Stimulated activated CD4-positive, alpha-beta T cell treated with anti-CD3 and anti-CD28 coated beads, Interleukin-1b, Interleukin-23, amount 100 ng/mL, for 48 hours (primary cell): ENCODE measurements around the gene UBE2E2.

Experiments used
- DNase-seq: peaks from one replicate; pipeline ENCODE4 v3.0.0-alpha.2; 2020

Gene UBE2E2

DNA sequence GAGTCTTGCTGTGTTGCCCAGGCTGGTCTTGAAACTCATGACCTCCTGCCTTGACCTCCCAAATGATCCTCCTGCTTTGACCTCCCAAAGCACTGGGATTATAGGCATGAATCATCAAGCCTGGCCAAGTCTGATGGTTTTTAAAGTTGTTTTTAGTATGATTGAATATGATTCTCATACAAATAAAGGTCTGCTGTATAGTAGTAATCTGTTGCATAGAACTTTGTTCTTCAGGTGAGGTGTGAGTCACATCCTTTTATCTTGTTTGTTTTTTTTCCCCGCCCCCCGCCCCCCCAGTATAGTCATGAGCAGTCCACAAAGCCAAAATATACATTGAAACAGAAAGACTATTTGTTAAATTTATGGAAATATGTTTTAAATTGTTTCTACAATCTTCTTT is 39.0 kb downstream of the UBE2E2 start:
- DNase-seq = no peak

DNA sequence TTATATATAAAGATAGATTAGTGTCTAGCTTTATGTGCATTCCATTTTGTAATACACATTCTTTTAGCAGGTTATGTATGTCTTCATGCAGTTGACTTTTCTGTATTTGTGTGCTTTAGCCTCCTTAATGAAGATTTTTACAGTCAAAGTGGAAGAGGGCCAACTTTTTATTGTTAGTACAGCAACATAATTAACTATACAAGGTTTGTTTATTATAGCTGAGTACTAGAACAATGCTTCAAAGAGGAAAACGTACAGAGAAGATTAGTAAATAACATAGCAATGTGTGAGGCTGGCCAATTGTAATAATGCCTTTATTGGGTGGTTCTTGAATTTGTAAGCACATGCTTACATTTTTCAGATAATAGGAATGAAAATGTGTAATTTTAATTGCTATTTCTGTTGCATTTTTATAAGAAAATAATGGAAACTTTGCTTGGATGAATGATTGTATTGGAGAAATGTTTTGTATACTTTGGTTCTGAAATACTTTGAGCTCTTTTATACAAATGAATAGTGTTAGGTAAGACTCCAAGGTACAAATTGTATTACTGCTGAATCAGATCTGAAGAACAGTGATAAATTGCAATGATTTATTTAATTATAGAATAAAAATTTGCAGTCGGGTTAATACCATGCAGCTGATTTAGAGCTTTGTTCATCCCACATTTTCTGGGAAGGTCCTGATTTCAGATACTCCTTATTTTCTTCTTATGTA is 41.4 kb downstream of the UBE2E2 start:
- DNase-seq = no peak

DNA sequence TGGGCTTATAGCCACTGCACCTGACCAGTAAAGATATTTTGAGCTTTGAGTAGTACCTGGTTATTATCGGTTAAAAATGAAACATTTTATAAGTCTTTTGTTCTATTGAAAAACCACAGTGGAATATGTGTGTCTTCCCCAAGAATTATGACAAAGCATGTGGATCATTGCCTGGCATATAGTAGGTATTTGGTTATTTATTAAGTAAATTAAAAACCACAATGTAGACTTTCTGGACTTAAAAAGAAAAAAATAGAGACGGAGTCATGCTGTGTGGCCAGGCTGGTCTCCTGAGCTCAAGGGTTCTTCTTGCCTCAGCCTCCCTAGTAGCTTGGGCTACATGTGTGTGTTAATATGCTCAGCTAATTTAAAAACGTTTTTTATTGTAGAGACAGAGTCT is 43.5 kb downstream of the UBE2E2 start:
- no peak for DNase-seq

DNA sequence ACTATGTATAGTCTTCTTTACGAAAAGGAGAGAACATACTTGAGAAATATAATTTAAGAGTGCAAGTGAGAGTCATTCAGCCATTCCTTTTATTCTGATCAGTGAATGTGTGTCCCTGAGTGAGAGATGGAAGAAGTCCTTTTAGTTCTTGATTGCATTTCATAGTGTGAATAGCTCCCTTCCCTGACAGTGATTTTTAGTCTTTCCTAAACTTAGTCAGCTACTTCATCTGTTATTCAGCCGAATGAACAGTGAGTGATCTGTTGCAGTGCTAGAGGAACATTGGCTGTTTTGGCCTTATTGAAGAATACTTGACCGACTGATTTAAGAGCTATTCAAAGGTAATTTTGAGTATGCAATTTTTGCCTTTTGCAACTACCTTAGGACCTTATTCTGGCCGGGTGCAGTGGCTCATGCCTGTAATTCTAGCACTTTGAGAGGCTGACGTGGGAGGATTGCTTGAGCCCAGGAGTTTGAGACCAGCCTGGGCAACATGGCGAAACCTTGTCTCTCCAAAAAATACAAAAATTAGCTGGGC is 45.5 kb downstream of the UBE2E2 start:
- DNase-seq = no peak

DNA sequence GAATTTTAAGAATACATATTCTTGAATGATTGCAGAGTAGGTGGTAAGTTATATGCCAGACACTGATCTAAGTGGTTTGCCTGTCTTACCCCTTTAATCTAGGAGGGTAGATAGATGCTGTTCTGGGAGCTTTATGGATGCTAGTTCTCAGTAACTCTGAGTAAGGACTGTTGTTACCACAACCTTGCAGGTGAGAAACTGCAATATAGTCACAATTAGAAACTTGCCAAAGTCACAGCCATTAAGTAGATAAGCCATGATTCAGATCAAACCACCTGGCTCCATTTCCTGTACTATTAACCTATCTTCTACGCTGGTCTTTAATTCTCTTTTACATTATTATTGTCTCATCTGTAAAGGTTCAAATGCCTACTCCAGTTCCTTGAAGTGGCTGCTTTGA is 46.8 kb downstream of the UBE2E2 start:
- DNase-seq = no peak

GRCh38 chr3:23252122-23252521 is 49.0 kb downstream of the UBE2E2 start:
- no peak for DNase-seq

- DNase-seq = no peak
Observed at GRCh38 chr3:23253214-23253613, 50.1 kb downstream of the UBE2E2 start.

DNA sequence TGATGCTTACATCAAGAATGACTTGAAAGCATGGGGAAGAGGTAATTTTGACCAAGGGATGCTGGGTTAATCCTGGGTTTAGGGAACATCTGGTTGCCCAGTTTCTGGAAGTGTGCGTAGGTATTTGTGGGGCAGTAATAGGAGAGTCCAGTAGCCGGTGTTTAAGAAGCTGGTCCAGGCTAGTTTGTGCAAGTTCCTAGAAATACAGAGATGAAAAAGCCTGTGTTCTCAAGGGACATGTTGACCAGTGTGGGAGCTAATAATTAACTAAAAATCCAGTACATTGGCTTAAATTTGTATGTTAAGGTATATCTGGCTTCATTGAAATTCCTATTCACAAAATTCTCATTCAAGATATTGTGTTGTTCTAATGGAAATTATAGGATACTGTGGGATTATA is 51.2 kb downstream of the UBE2E2 start:
- DNase-seq = no peak

GRCh38 chr3:23254835-23255234 is 51.7 kb downstream of the UBE2E2 start:
- no peak for DNase-seq

DNA sequence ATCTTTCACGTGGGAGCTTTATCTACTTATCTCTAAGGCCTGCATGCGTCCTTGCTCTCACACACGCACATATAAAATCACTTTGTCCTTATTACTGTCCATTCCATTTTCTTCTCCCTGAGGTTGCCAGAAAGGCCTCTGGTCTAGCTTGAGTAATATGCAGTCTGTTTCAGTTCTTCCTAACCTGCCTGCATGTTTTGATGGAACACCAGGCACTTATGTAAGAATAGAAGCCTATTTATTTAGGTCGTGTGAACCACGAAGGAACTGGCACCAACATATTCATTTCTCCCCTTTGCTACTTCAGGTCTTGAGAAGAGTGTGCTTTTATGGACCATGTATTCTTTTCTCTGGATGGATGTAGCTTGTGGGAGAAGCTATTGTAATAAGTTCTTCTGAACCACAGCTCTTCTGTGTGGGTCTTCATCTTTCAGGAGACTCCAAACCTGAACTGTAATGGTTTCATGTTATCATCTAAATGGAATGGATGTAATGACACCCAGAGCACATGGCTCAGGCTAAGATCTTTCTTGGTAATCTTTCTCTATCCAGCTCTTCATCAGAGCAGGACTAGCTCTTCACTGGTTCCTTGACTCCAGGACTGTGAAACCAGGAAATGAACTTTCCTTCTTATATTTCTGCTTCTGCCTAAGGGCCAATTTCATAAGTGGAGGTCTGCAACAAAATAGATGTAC is 53.8 kb downstream of the UBE2E2 start:
- DNase-seq = no peak

- DNase-seq = no peak
Observed at GRCh38 chr3:23258110-23258509, 55.0 kb downstream of the UBE2E2 start.

GRCh38 chr3:23259515-23259914 is 56.4 kb downstream of the UBE2E2 start:
- DNase-seq = no peak

DNA sequence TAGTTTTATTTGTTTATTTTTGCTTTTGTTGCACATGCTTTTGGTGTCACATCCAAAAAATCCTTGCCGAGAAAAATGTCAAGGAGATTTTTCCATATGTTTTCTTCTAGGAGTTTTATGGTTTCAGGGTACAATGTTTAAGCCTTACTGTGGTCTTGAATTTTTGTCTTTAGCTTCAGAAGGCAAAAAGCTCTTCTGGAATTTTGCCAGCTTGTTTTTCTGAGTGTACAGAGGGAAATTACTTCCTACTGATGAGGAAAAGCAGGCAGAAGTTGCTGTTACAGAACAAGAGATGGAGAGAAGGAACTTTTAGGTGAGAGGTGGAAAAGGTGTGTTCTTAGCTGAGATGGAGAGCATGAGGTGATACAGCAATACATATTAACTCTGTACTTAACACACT is 59.6 kb downstream of the UBE2E2 start:
- no peak for DNase-seq

DNA sequence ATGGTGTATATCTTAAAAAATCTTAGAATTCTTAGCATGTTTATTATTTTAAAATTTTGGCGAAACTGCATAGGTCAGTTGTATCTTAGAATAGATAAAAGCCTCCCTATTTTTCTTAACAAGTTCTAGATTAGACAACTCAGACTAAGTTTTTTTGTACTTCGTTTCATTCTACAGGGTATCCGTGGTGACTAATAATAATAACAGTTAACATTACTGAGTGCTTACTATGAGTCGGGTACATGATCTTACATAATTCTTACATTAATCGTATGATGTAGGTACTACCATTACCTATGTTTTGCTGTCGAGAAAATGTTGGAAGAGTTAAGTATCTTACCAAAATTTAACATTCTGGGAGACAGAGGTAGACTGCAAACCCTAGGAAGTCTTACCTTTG is 60.7 kb downstream of the UBE2E2 start:
- DNase-seq = no peak

DNA sequence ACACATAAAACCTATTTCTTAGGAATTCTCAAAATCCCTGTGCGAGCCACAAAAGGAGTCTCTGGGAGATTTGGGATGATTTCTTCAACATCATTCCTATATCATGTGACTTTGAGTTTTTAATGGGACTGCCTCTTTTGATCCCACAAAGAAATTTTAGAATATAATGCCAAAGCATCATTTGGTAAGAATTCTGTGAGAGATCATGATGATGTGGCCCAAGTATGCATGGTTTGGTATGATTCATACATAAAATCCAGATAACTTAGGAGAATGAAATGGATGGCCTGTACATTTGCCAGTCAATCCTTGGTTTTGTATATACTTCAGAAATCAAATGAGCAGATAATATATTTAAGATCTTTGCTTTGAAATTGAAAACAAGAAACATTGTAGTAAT is 61.3 kb downstream of the UBE2E2 start:
- no peak for DNase-seq

DNA sequence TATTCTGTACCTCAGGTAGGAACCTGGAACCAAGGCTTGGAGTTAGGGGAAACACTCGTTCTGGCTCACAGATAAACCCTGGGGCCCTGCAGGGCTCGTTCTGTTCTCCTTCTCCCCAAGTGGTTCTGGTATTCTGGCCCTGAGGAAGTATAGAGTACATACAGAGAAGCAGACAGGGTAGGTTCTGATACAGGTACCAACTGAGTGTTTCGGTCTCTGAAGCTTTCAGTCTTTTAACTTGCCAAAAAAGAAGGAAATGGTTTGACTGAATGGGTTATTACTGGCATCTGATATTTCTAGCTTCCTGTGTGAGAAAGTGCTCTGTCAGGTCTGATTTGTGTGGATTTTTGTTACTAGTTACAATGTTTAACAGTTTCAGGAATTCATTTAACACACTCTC is 67.3 kb downstream of the UBE2E2 start:
- DNase-seq = no peak

GRCh38 chr3:23271876-23272741 is 69.0 kb downstream of the UBE2E2 start:
- DNase-seq = peak; percentile 12

GRCh38 chr3:23272820-23273219 is 69.7 kb downstream of the UBE2E2 start:
- no peak for DNase-seq

DNA sequence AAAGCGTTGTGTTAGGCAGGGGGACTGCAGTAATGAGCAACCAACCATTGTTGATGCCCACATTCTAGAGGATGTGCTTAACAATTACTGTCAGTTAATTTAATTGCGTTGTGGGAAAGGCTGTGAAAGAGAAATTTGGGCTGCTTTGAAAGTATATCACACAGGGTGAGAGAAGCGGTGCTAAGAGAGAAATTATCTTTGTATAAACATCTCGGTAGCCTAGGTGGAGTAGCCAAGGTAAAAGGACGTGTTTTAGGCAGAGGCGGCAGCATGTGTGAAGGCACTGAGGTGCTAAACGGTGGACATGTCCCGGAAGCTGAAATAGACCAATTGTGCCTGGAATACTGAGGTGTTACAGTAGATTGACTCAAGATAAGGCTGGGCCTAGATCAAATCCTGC is 71.9 kb downstream of the UBE2E2 start:
- DNase-seq = no peak

DNA sequence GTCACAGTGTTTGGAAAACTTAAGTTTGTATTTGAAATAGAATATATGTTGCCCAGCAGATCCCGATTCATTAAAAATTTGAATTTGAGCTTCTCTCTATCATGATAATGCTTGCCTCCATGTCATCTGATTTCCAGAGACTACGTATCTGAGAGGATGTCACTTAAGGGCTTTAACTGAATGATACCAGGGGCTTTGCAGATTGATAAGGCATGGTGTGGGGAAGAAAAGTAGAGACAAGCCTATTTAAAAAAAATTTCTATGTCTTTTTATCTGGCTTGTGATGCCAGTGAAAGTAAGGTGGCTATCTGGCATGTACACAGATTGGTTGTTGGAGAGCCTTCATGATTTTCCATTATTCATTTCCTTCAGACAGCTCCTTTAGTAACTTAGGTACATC is 72.7 kb downstream of the UBE2E2 start:
- DNase-seq = no peak

- no peak for DNase-seq
Observed at GRCh38 chr3:23276913-23277658, 74.0 kb downstream of the UBE2E2 start.

GRCh38 chr3:23277688-23278087 is 74.6 kb downstream of the UBE2E2 start:
- no peak for DNase-seq

DNA sequence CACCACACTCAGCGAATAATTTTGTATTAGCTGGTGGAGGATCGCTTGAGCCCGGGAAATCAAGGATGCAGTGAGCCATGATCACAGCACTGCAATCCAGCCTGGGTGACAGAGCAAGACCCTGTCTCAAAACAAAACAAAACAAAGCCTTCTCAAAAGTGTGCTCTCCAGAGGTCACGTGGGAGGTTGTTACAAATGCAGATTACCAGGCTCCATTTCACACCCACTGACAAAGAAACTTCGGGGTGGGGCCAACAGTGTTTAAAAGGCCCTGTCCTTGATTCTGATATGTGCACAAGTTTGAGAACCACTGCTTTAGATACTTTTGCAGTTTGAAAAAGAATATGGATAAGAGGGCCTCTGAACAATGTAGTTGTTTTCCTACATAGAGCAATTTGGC is 80.5 kb downstream of the UBE2E2 start:
- DNase-seq = no peak
